ENCODE measurements around the gene CADM1.

Gene CADM1

GRCh38 chr11:115464269-115464668, 39.9 kb downstream of the CADM1 start:
- DNase-seq (ENCODE audit: low read depth) = no peak
- in situ Hi-C loops (cut with HindIII; ENCODE audit: low sequenced_read_pairs) = no loop called here

DNA sequence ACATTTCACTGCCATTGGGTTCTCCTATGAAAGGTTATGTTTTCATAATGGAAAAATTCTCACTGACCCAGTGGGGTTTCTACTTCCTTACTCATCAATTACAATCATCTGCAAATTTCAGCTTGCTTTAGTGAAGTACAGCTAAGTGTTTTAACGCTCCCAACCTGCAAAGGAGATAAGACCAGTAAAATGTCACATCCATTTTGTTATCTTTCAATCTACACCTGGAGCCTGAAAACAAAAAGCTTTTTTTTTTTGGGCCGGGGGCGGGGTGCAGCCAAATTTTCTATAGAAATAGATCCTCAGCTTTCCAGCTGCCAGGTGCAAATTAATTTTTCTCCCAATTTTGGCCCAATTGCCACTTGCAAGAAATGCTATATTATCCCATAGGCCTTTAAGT, 40.6 kb downstream of the CADM1 start:
- in situ Hi-C loops (cut with HindIII; ENCODE audit: low sequenced_read_pairs) = no loop called here
- no peak for TF ChIP-seq CTCF (IDR thresholded peaks at IDR 0.05; ENCODE audit: low read depth, low read length, missing control alignments)
- DNase-seq (ENCODE audit: low read depth) = no peak
- no peak overlapping the region for H3K4me3 ChIP-seq (ENCODE audit: low read depth, low read length)

More at GRCh38 chr11:115464269-115464668, 39.9 kb downstream of the CADM1 start:
- TF ChIP-seq CTCF (IDR thresholded peaks at IDR 0.05; ENCODE audit: low read depth, low read length, missing control alignments) = no peak
- H3K4me3 ChIP-seq (ENCODE audit: low read depth, low read length) = no peak overlapping the region

GRCh38 chr11:115462757-115463156, 41.5 kb downstream of the CADM1 start:
- in situ Hi-C loops (cut with HindIII; ENCODE audit: low sequenced_read_pairs) = no loop called here
- no peak for DNase-seq (ENCODE audit: low read depth)
- no peak for TF ChIP-seq CTCF (IDR thresholded peaks at IDR 0.05; ENCODE audit: low read depth, low read length, missing control alignments)
- H3K4me3 ChIP-seq (ENCODE audit: low read depth, low read length) = no peak overlapping the region

DNA sequence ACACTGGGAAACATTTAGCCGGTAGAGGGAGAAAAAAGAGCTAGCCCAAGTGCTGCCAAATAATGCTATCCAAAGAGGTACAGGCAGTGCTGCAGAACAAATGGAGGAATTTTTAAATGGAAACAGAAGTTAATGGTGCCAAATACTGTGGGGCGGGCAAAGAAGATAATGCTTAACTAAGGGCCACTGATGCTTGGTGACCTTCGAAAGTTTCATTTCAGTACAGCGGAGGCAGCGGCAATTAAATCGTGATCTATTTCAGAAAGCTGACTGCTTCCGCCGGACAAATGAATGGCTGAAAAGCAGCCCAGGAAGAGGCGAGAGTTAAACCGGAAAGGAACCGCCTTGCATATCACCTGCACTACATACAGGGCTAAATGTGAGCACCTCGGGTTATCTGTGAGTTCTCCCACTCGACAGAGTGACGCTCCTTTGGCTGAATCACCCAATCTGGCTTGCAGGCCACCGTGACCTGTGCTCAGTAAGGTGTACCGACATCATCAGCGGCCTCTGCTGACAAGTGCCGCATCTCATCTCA, 42.1 kb downstream of the CADM1 start:
- TF ChIP-seq CTCF (IDR thresholded peaks at IDR 0.05; ENCODE audit: low read depth, low read length, missing control alignments) = peak; percentile 9
- in situ Hi-C loops (cut with HindIII; ENCODE audit: low sequenced_read_pairs) = no loop called here
- no peak for DNase-seq (ENCODE audit: low read depth)
- H3K4me3 ChIP-seq (ENCODE audit: low read depth, low read length) = no peak overlapping the region

- H3K4me3 ChIP-seq (ENCODE audit: low read depth, low read length) = no peak overlapping the region
- TF ChIP-seq CTCF (IDR thresholded peaks at IDR 0.05; ENCODE audit: low read depth, low read length, missing control alignments) = no peak
- DNase-seq (ENCODE audit: low read depth) = no peak
- in situ Hi-C loops (cut with HindIII; ENCODE audit: low sequenced_read_pairs) = no loop called here
Measured at GRCh38 chr11:115460512-115460911, 43.7 kb downstream of the CADM1 start.

GRCh38 chr11:115459563-115459962, 44.7 kb downstream of the CADM1 start:
- in situ Hi-C loops (cut with HindIII; ENCODE audit: low sequenced_read_pairs) = no loop called here
- DNase-seq (ENCODE audit: low read depth) = peak; percentile 70
- no peak for TF ChIP-seq CTCF (IDR thresholded peaks at IDR 0.05; ENCODE audit: low read depth, low read length, missing control alignments)
- H3K4me3 ChIP-seq (ENCODE audit: low read depth, low read length) = no peak overlapping the region

DNA sequence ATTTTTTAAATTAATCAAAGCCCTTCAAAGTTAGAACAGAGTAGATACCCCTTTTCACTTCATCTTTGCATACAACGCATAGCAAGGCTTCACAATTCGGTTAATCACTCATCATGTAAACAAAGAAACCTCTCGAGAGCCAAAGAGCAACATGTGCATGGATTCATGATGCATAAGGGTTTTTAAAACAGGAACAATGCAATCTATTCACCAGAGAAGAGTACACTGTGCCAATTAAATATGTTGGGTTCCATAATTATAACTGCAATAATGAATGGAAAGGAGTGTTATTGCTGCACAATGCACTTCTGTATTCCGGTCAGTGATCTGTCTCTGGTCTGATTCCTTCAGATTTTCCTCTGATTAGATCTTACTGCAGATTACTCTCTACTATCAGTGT, 45.3 kb downstream of the CADM1 start:
- in situ Hi-C loops (cut with HindIII; ENCODE audit: low sequenced_read_pairs) = no loop called here
- no peak for TF ChIP-seq CTCF (IDR thresholded peaks at IDR 0.05; ENCODE audit: low read depth, low read length, missing control alignments)
- no peak overlapping the region for H3K4me3 ChIP-seq (ENCODE audit: low read depth, low read length)
- no peak for DNase-seq (ENCODE audit: low read depth)

All from astrocyte of the cerebellum (primary cell).